HepG2 (cell line): Measurements from ENCODE around the gene RILP. TPM values are rescaled to one million over a fixed set of nuclear protein-coding genes. Genes with fewer than 3 reads are reported as not detected.
A peak's percentile ranks its signal among the peaks of the same experiment; 100 is the strongest.

Experiments used
- CSRNP1 ChIP-seq: sonication (generic); formaldehyde crosslinking; IDR thresholded peaks from 2 replicates; pipeline ENCODE4 v1.8.1; 2023; ENCODE audit warnings: mild to moderate bottlenecking, missing genetic modification reagents
- ELF3 ChIP-seq: IDR thresholded peaks from 2 replicates; pipeline ENCODE4 v1.6.1; 2016; ENCODE audit warnings: missing genetic modification reagents, missing compliant biosample characterization
- HINFP ChIP-seq: sonication (generic); formaldehyde crosslinking; IDR thresholded peaks from 2 replicates; pipeline ENCODE4 v1.4.0; 2020; ENCODE audit warnings: low read depth, mild to moderate bottlenecking, missing genetic modification reagents
- HOXA3 ChIP-seq: sonication (generic); formaldehyde crosslinking; IDR thresholded peaks from 2 replicates; pipeline ENCODE4 v1.5.0; 2020; ENCODE audit warnings: missing genetic modification reagents
- LCORL ChIP-seq, 2 experiments: fragments of 450-650 bp in 1 of 2; sonication (generic) in 1 of 2; formaldehyde crosslinking in 1 of 2; IDR thresholded peaks; 2 replicates each; pipeline versions ENCODE4 v1.5.0 to v1.6.1; 2017 to 2020; ENCODE audit warnings: antibody characterized with exemption in 1 of 2, missing genetic modification reagents in 1 of 2
- MBNL3 ChIP-seq: fragments of 250-450 bp; sonication (Bioruptor Pico); conservative IDR thresholded peaks from 2 replicates; pipeline ENCODE4 v1.8.0; 2022; ENCODE audit warnings: mild to moderate bottlenecking, inconsistent platforms
- ONECUT2 ChIP-seq: sonication (generic); formaldehyde crosslinking; IDR thresholded peaks from 2 replicates; pipeline ENCODE4 v1.4.0; 2020; ENCODE audit warnings: missing genetic modification reagents
- RELA ChIP-seq: sonication (generic); formaldehyde crosslinking; IDR thresholded peaks from 2 replicates; pipeline ENCODE4 v1.4.0; 2020; ENCODE audit warnings: missing genetic modification reagents
- REPIN1 ChIP-seq: sonication (generic); formaldehyde crosslinking; IDR thresholded peaks from 2 replicates; pipeline ENCODE4 v1.8.0; 2022; ENCODE audit warnings: missing genetic modification reagents, low read depth, mild to moderate bottlenecking, borderline replicate concordance
- RXRB ChIP-seq: IDR thresholded peaks from 2 replicates; pipeline ENCODE4 v1.6.1; 2016; ENCODE audit warnings: borderline replicate concordance, missing genetic modification reagents, missing compliant biosample characterization
- SNAPC2 ChIP-seq: sonication (generic); formaldehyde crosslinking; IDR thresholded peaks from 2 replicates; pipeline ENCODE4 v1.8.1; 2022; ENCODE audit warnings: mild to moderate bottlenecking, missing genetic modification reagents
- SP4 ChIP-seq: sonication (generic); formaldehyde crosslinking; IDR thresholded peaks from 2 replicates; pipeline ENCODE4 v1.8.1; 2023; ENCODE audit warnings: mild to moderate bottlenecking, missing genetic modification reagents
- STAG1 ChIP-seq: sonication (generic); formaldehyde crosslinking; IDR thresholded peaks from 2 replicates; pipeline ENCODE4 v1.4.0; 2020; ENCODE audit warnings: missing genetic modification reagents
- TBL1XR1 ChIP-seq: fragments of 150-350 bp; IDR thresholded peaks from 2 replicates; pipeline ENCODE4 v1.6.1; 2014; ENCODE audit warnings: borderline replicate concordance, low read length; ENCODE audit not compliant: partially characterized antibody
- TRIM22 ChIP-seq: fragments of 450-650 bp; IDR thresholded peaks from 2 replicates; pipeline ENCODE4 v1.6.1; 2017
- ZFP62 ChIP-seq: sonication (generic); formaldehyde crosslinking; IDR thresholded peaks from 2 replicates; pipeline ENCODE4 v1.4.0; 2020; ENCODE audit warnings: missing genetic modification reagents
- ZFP90 ChIP-seq: sonication (generic); formaldehyde crosslinking; IDR thresholded peaks from 2 replicates; pipeline ENCODE4 v1.8.0; 2022; ENCODE audit warnings: missing genetic modification reagents, mild to moderate bottlenecking, inconsistent platforms, borderline replicate concordance
- ZNF121 ChIP-seq: sonication (generic); formaldehyde crosslinking; IDR thresholded peaks from 2 replicates; pipeline ENCODE4 v1.5.0; 2020; ENCODE audit warnings: mild to moderate bottlenecking, missing genetic modification reagents
- ZNF367 ChIP-seq: sonication (generic); formaldehyde crosslinking; IDR thresholded peaks from 2 replicates; pipeline ENCODE4 v1.4.0; 2020; ENCODE audit warnings: missing genetic modification reagents, borderline replicate concordance
- polyA plus RNA-seq, 8 experiments: library from polyadenylated mRNA; depleted of rRNA in 3 of 8; stranded (reverse) in 7 of 8; unstranded in 1 of 8; fragments of >200 nt; fragmentation: Illumina TruSeq in 4 of 8; extraction: Trizol in 4 of 8; gene quantifications; 2 replicates each; pipeline versions ENCODE4 v1.2.1 to v1.2.3, GENCODE V29; 2011 to 2016; ENCODE audit warnings: low read depth in 4 of 8, missing spikeins in 1 of 8, mixed read lengths in 1 of 8; ENCODE audit not compliant: insufficient read depth in 1 of 8
- total RNA-seq, 5 experiments: library from RNA; depleted of rRNA; stranded (reverse); fragments of >200 nt; fragmentation: Illumina TruSeq; extraction: Trizol; gene quantifications; 2 replicates each; pipeline ENCODE4 v1.2.3, GENCODE V29; 2016; ENCODE audit warnings: low read depth in 1 of 5
- TF ChIP-seq, protein P1 (sequence below): sonication (generic); formaldehyde crosslinking; IDR thresholded peaks from 2 replicates; pipeline ENCODE4 v1.4.0; 2020; ENCODE audit warnings: missing genetic modification reagents; ENCODE audit errors: not compliant biosample characterization
- TF ChIP-seq, protein P2 (sequence below): sonication (generic); formaldehyde crosslinking; IDR thresholded peaks from 2 replicates; pipeline ENCODE4 v1.5.0; 2020; ENCODE audit warnings: mild to moderate bottlenecking, missing genetic modification reagents, moderate library complexity
- TF ChIP-seq, protein P3 (sequence below): sonication (generic); formaldehyde crosslinking; conservative IDR thresholded peaks from 2 replicates; pipeline ENCODE4 v1.8.1; 2023; ENCODE audit warnings: missing genetic modification reagents

Gene RILP
- total and polyA plus RNA-seq, 2 of the 13 experiments (the other 11 are each of a cell fraction or from before 2014, with no cell fraction given): 6.6 to 8.1 TPM

DNA sequence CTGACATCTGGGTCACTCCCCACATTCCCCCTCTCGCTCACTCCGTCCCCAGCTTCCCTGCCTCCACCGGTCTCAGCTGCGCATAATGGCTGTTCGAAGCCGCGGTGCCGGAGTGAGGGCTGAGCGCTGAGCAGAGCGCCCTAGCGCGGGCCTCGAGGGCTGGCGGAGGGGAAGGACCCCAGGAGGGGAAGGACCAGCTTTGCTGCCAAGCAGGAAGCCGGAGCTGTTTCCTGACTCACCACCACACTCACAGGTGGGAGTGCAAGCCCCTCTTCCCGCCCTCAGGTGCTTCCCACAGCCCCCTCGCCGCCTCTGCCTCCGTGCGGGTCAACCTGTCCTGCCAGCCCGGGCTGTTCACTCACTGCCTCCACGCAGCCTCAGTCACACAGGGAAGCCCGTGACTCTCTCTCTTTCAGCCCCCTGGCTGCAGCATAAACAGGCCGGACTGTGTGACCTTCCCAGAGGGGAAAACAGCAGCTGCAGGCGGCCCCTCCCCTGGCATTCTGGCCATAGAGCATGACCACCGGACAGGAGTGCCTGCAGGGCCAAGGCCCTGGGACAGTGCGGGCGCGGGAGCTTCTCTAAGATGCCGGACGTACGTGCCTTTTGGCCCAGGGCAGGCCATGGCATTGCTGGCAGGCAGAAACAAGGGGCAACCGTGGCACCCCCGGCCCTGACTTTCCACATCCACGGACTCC is 44.7 kb downstream of the RILP start (continued):
- TF ChIP-seq CSRNP1 (CRISPR knock-in tag): no peak
- TF ChIP-seq RELA (CRISPR knock-in tag): no peak
- TF ChIP-seq TBL1XR1: no peak
- TF ChIP-seq, protein P1, sequence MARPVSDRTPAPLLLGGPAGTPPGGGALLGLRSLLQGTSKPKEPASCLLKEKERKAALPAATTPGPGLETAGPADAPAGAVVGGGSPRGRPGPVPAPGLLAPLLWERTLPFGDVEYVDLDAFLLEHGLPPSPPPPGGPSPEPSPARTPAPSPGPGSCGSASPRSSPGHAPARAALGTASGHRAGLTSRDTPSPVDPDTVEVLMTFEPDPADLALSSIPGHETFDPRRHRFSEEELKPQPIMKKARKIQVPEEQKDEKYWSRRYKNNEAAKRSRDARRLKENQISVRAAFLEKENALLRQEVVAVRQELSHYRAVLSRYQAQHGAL (CRISPR knock-in tag): no peak
- TF ChIP-seq, protein P2, sequence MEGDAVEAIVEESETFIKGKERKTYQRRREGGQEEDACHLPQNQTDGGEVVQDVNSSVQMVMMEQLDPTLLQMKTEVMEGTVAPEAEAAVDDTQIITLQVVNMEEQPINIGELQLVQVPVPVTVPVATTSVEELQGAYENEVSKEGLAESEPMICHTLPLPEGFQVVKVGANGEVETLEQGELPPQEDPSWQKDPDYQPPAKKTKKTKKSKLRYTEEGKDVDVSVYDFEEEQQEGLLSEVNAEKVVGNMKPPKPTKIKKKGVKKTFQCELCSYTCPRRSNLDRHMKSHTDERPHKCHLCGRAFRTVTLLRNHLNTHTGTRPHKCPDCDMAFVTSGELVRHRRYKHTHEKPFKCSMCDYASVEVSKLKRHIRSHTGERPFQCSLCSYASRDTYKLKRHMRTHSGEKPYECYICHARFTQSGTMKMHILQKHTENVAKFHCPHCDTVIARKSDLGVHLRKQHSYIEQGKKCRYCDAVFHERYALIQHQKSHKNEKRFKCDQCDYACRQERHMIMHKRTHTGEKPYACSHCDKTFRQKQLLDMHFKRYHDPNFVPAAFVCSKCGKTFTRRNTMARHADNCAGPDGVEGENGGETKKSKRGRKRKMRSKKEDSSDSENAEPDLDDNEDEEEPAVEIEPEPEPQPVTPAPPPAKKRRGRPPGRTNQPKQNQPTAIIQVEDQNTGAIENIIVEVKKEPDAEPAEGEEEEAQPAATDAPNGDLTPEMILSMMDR (CRISPR knock-in tag): peak; percentile 40; the same call in 1 of the 2 replicates
- TF ChIP-seq TRIM22: no peak
- TF ChIP-seq, protein P3, sequence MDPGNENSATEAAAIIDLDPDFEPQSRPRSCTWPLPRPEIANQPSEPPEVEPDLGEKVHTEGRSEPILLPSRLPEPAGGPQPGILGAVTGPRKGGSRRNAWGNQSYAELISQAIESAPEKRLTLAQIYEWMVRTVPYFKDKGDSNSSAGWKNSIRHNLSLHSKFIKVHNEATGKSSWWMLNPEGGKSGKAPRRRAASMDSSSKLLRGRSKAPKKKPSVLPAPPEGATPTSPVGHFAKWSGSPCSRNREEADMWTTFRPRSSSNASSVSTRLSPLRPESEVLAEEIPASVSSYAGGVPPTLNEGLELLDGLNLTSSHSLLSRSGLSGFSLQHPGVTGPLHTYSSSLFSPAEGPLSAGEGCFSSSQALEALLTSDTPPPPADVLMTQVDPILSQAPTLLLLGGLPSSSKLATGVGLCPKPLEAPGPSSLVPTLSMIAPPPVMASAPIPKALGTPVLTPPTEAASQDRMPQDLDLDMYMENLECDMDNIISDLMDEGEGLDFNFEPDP (CRISPR knock-in tag): no peak
- TF ChIP-seq ZFP62 (CRISPR knock-in tag): no peak
- no peak for TF ChIP-seq LCORL (IDR thresholded peaks at IDR 0.05)
- no peak for TF ChIP-seq LCORL (CRISPR knock-in tag; IDR thresholded peaks at IDR 0.05)
- no peak for TF ChIP-seq ELF3 (CRISPR knock-in tag)
- TF ChIP-seq ZNF121 (CRISPR knock-in tag): no peak
- TF ChIP-seq ZFP90 (CRISPR knock-in tag): no peak
- TF ChIP-seq SNAPC2 (CRISPR knock-in tag): no peak
- no peak for TF ChIP-seq SP4 (CRISPR knock-in tag)
- TF ChIP-seq MBNL3 (CRISPR knock-in tag): no peak
- no peak for TF ChIP-seq REPIN1 (CRISPR knock-in tag)
- TF ChIP-seq STAG1 (CRISPR knock-in tag): no peak
- TF ChIP-seq RXRB (CRISPR knock-in tag): no peak
- TF ChIP-seq HINFP (CRISPR knock-in tag): no peak
- TF ChIP-seq ZNF367 (CRISPR knock-in tag): no peak
- TF ChIP-seq ONECUT2 (CRISPR knock-in tag): no peak
- TF ChIP-seq HOXA3 (CRISPR knock-in tag): peak; percentile 37; the same call in 1 of the 2 replicates
